Breast epithelium (tissue), 3 donors: ENCODE results near the gene TAL2.

ENCODE experiments used
- CTCF ChIP-seq, 3 donors: fragments of 450-650 bp; IDR thresholded peaks; one replicate each; pipeline ENCODE4 v1.5.1; 2016 to 2017; ENCODE audit warnings: antibody characterized with exemption in 3 of 3, mild to moderate bottlenecking in 3 of 3, moderate library complexity in 3 of 3
- POLR2A ChIP-seq: fragments of 450-650 bp; IDR thresholded peaks from one replicate; pipeline ENCODE4 v1.6.1; 2016; ENCODE audit warnings: antibody characterized with exemption, mild to moderate bottlenecking, moderate library complexity
- POLR2AphosphoS5 ChIP-seq, 3 donors: sonication (generic); formaldehyde crosslinking; IDR thresholded peaks; one replicate each; pipeline ENCODE4 v1.6.1; 2017; ENCODE audit warnings: antibody characterized with exemption in 3 of 3

DNA sequence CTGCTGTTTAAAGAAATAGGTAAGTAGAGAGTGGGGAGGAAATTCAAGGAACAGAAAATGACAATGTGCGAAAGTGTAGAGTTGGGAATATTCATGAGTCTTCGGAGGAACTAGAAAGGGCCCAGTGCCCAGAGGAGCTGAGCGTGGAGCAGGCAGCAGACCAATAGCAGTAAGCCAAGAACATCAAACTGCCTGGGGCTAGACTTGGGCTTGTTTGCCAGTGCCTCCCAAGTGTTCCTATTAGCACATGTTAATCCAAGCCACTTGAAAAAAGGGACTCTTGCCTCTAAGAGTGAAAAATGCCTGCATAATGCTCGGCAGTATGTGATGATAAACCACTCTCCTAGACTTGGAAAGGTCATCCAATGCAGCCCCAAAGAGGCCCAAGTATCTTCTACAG is 1.2 kb upstream of the TAL2 start:
- TF ChIP-seq POLR2A, result no peak
- no peak for TF ChIP-seq CTCF (IDR thresholded peaks at IDR 0.05)
- no peak for TF ChIP-seq POLR2AphosphoS5 (IDR thresholded peaks at IDR 0.05)
